Tibial nerve (tissue), 4 donors: ENCODE data around the gene SMCO4. TPM values are rescaled to one million over a fixed set of nuclear protein-coding genes. Genes with fewer than 3 reads are reported as not detected.

Source experiments
- DNase-seq, 2 donors: peaks; one replicate each; pipeline ENCODE4 v3.0.0-alpha.2; 2019; ENCODE audit warnings: low spot score in 2 of 2
- H3K27ac ChIP-seq, 4 donors: fragments of 200-600 bp; sonication (generic) in 3 of 4; one replicate each; pipeline ENCODE4 v1.5.1; 2017 to 2019; ENCODE audit warnings: mild to moderate bottlenecking in 1 of 4
- H3K27me3 ChIP-seq, 2 donors: fragments of 200-600 bp; sonication (generic) in 1 of 2; one replicate each; pipeline versions ENCODE4 v1.5.1 to v1.6.0; 2017 to 2019
- H3K36me3 ChIP-seq, 3 donors: fragments of 200-600 bp; sonication (generic); one replicate each; pipeline ENCODE4 v1.5.1; 2018 to 2019
- H3K4me1 ChIP-seq, 4 donors: fragments of 200-600 bp; sonication (generic) in 3 of 4; one replicate each; pipeline ENCODE4 v1.5.1; 2017 to 2019
- H3K4me3 ChIP-seq, 4 donors: fragments of 200-600 bp; sonication (generic) in 3 of 4; one replicate each; pipeline ENCODE4 v1.5.1; 2017 to 2019; ENCODE audit warnings: mild to moderate bottlenecking in 1 of 4, moderate library complexity in 1 of 4
- H3K9me3 ChIP-seq, 4 donors: fragments of 200-600 bp; sonication (generic) in 3 of 4; one replicate each; pipeline ENCODE4 v1.5.1; 2017 to 2019
- EP300 ChIP-seq, 2 donors: sonication (generic); formaldehyde crosslinking; IDR thresholded peaks; one replicate each; pipeline ENCODE4 v1.6.1; 2017; ENCODE audit warnings: antibody characterized with exemption in 2 of 2, mild to moderate bottlenecking in 1 of 2
- POLR2A ChIP-seq, 2 donors: fragments of 450-650 bp; IDR thresholded peaks; one replicate each; pipeline ENCODE4 v1.6.1; 2017; ENCODE audit warnings: antibody characterized with exemption in 2 of 2, mild to moderate bottlenecking in 2 of 2, moderate library complexity in 2 of 2
- WGBS, 2 donors: methylation state at CpG; one replicate each; pipeline ENCODE4 v1.1.5; 2018; 5-methylcytosine and 5-hydroxymethylcytosine counted together
- total RNA-seq, 4 donors: library from RNA; depleted of rRNA; stranded (reverse); fragments of >200 nt; gene quantifications; one replicate each; pipeline ENCODE4 v1.1.0, GENCODE V29; 2016
- TF ChIP-seq, protein P1 (sequence below), 5 experiments: fragments of 200-600 bp in 3 of 5; fragments of 450-650 bp in 2 of 5; sonication (generic) in 3 of 5; IDR thresholded peaks; one replicate each; pipeline ENCODE4 v1.5.1; 2016 to 2019; ENCODE audit warnings: antibody characterized with exemption in 5 of 5, mild to moderate bottlenecking in 3 of 5, moderate library complexity in 2 of 5

The SMCO4 gene
- total RNA-seq, 4 donors from 2014 or later = 3.7 to 13.8 (median 7.6) TPM

DNA sequence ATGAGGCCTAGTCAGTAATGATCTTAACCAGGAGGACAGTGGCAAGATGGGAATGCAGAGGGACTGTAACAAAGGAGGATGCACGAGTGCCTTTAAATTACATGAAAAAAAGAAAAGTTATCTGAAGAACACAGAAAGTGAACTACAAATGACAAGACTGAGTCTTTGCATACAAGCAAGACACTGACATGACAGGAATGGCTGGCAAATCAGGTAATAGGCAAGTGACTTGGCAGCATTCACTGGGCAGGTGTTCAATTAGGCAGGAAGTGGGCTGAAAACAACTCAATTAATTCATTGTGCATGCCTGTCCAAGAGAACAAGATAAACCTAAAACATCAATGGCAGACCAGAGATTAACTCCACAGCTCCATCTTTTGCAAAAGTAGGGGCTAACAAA, 24.0 kb downstream of the SMCO4 start:
- TF ChIP-seq POLR2A (IDR thresholded peaks at IDR 0.05) (no peak), EP300 (IDR thresholded peaks at IDR 0.05) (no peak)
- TF ChIP-seq, protein P1, sequence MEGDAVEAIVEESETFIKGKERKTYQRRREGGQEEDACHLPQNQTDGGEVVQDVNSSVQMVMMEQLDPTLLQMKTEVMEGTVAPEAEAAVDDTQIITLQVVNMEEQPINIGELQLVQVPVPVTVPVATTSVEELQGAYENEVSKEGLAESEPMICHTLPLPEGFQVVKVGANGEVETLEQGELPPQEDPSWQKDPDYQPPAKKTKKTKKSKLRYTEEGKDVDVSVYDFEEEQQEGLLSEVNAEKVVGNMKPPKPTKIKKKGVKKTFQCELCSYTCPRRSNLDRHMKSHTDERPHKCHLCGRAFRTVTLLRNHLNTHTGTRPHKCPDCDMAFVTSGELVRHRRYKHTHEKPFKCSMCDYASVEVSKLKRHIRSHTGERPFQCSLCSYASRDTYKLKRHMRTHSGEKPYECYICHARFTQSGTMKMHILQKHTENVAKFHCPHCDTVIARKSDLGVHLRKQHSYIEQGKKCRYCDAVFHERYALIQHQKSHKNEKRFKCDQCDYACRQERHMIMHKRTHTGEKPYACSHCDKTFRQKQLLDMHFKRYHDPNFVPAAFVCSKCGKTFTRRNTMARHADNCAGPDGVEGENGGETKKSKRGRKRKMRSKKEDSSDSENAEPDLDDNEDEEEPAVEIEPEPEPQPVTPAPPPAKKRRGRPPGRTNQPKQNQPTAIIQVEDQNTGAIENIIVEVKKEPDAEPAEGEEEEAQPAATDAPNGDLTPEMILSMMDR (IDR thresholded peaks at IDR 0.05) = no peak
- WGBS, 2 donors = 79 to 90% methylated on average over 1 of the region's 1 CpG
- Histone ChIP-seq H3K4me1 (peaks cover 0 to 9% (median 4%) of the 10 kb centered on the region in 4 donors), H3K27ac (no peak overlapping the region), H3K9me3 (no peaks in the 10 kb centered on the region), H3K27me3 (no peaks in the 10 kb centered on the region), H3K36me3 (peaks cover 0 to 7% (median 0%) of the 10 kb centered on the region in 3 donors), H3K4me3 (no peak overlapping the region)
- DNase-seq = no peak

DNA sequence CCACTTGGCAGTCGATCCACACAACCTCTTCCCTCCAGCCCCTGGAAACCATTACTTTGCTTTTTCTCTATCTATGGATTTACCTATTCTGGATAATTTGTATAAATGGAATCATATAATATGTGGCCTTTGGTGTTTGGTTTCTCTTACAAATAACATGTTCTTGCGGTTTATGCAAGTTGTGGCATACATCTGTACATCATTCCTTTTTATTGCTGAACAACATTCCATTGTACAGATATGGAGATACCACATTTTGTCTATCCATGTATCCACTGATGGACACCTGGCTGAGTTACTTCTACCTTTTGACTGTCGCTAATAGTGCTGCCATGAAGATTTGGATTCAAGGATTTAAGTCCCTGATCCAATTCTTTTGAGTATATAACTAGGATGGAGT, 25.1 kb downstream of the SMCO4 start:
- Histone ChIP-seq H3K4me3 (no peak overlapping the region), H3K36me3 (peaks cover 0 to 4% (median 0%) of the 10 kb centered on the region in 3 donors), H3K4me1 (peaks cover 0 to 9% (median 4%) of the 10 kb centered on the region in 4 donors), H3K27ac (no peak overlapping the region), H3K9me3 (no peaks in the 10 kb centered on the region), H3K27me3 (no peaks in the 10 kb centered on the region)
- no peak for DNase-seq
- TF ChIP-seq, protein P1 (IDR thresholded peaks at IDR 0.05) = no peak
- no peak for TF ChIP-seq EP300 (IDR thresholded peaks at IDR 0.05)
- 93 to 95% methylated on average over 3 of the region's 3 CpGs for WGBS, 2 donors

DNA sequence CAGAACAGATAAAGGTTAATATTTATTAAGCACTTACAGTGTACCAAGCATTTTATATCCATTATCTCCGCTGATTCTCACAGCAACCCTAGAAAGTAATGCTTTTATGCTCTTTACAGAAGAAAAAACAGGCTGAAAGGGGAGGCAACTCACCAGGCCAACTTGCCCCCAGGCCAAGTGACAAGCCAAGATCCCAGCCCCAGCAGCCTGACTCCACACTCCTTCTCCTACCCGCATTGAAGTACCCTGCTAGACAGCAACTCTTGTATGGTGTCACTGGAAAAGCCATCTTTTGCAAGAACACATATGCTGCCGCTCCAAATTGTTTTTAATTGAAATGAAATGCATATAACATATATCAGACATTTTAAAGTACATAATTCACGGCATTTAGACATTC, 25.6 kb downstream of the SMCO4 start:
- H3K9me3 ChIP-seq = no peaks in the 10 kb centered on the region
- peaks cover 0 to 9% (median 4%) of the 10 kb centered on the region in 4 donors for H3K4me1 ChIP-seq
- no peak for TF ChIP-seq EP300 (IDR thresholded peaks at IDR 0.05)
- no peak for TF ChIP-seq POLR2A (IDR thresholded peaks at IDR 0.05)
- TF ChIP-seq, protein P1 (IDR thresholded peaks at IDR 0.05) = no peak
- H3K4me3 ChIP-seq = no peak overlapping the region
- no peaks in the 10 kb centered on the region for H3K27me3 ChIP-seq
- no peaks in the 10 kb centered on the region for H3K36me3 ChIP-seq
- WGBS, 2 donors = 92% methylated on average over 4 of the region's 4 CpGs
- H3K27ac ChIP-seq = no peak overlapping the region
- DNase-seq = no peak

DNA sequence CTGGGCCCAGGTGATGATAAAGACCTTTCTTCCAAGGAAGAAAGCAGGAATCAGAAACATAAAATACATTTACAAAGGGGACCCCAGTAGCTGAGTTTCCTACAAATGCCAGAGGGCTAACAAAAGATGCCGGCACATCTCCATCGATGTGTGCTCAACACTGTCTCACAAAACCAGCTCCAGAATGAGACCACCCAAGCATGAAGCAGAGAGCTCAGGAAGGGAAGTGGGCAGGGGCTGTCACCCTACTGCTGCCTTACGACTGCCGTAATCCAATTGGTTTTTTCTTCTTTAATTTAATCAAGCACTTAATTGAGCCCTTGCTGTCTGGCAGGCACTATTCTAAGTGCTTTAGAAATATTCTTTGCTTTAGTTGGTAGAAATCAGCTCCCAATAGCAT, 26.1 kb downstream of the SMCO4 start:
- Histone ChIP-seq H3K36me3 (no peaks in the 10 kb centered on the region), H3K27ac (no peak overlapping the region), H3K9me3 (no peaks in the 10 kb centered on the region), H3K4me3 (no peak overlapping the region), H3K27me3 (no peaks in the 10 kb centered on the region), H3K4me1 (peaks cover 0 to 9% (median 4%) of the 10 kb centered on the region in 4 donors)
- no peak for DNase-seq
- 75 to 79% methylated on average over 4 of the region's 4 CpGs for WGBS, 2 donors
- no peak for TF ChIP-seq EP300 (IDR thresholded peaks at IDR 0.05)
- TF ChIP-seq, protein P1 (IDR thresholded peaks at IDR 0.05) = no peak
- TF ChIP-seq POLR2A (IDR thresholded peaks at IDR 0.05) = no peak

DNA sequence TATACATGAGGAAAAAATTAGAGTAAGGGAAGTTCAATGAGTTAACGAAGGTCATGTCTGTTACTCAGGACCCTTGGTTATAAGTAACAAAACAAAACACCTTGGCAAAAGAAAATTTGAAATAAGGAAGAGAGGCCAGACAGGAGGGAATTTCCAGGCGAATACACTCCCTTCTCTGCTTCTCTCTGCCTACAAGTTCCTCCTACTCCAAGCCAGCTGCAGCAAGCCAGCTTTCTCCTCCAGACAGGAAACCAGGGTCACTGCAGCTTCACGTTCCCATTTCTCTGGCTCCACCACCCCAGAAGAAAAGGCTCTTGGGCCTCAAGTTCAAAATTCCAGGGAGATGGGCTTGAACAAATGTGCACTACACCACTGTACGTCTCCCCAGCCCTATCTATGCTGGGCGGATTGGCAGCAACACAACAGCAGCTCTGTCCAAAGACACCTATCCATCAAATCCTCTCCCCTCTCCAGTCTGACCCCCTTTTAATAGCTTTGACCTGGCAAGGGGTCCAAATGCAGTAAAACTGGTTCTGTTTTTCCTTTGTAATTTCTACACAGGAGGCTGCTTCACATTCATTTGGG, 27.7 kb downstream of the SMCO4 start:
- no peak for DNase-seq
- Histone ChIP-seq H3K9me3 (no peaks in the 10 kb centered on the region), H3K4me1 (peaks cover 0 to 9% (median 4%) of the 10 kb centered on the region in 4 donors), H3K4me3 (no peak overlapping the region), H3K27ac (no peak overlapping the region), H3K27me3 (no peaks in the 10 kb centered on the region), H3K36me3 (no peaks in the 10 kb centered on the region)
- TF ChIP-seq EP300 (IDR thresholded peaks at IDR 0.05) = no peak
- TF ChIP-seq, protein P1 (IDR thresholded peaks at IDR 0.05) = no peak
- no peak for TF ChIP-seq POLR2A (IDR thresholded peaks at IDR 0.05)
- 46 to 51% methylated on average over 5 of the region's 5 CpGs for WGBS, 2 donors
